CD4-positive, alpha-beta T cell treated with Interleukin-2 at 100 ng/mL for 4 hours (primary cell): ENCODE data around the gene MPPED2.

ENCODE experiments used
- DNase-seq: peaks from one replicate; pipeline ENCODE4 v3.0.0-alpha.2; 2020; ENCODE audit warnings: low spot score

Gene MPPED2

GRCh38 chr11:30526558-30526957 is 59.6 kb downstream of the MPPED2 start:
- DNase-seq: no peak

- no peak for DNase-seq
Measured at GRCh38 chr11:30522536-30523243, 63.5 kb downstream of the MPPED2 start.

GRCh38 chr11:30521297-30522071 is 64.7 kb downstream of the MPPED2 start:
- DNase-seq: no peak

GRCh38 chr11:30513087-30513486 is 73.1 kb downstream of the MPPED2 start:
- no peak for DNase-seq

- DNase-seq: no peak
Measured at GRCh38 chr11:30511408-30511807, 74.7 kb downstream of the MPPED2 start.

GRCh38 chr11:30510750-30511149 is 75.4 kb downstream of the MPPED2 start:
- no peak for DNase-seq

- DNase-seq: no peak
Measured at GRCh38 chr11:30509364-30509763, 76.8 kb downstream of the MPPED2 start.

GRCh38 chr11:30508594-30508993 is 77.6 kb downstream of the MPPED2 start:
- DNase-seq: no peak

- no peak for DNase-seq
Measured at GRCh38 chr11:30505603-30506002, 80.5 kb downstream of the MPPED2 start.

GRCh38 chr11:30504468-30504867 is 81.7 kb downstream of the MPPED2 start:
- no peak for DNase-seq

- DNase-seq: no peak
Measured at GRCh38 chr11:30503156-30503555, 83.0 kb downstream of the MPPED2 start.

- no peak for DNase-seq
Measured at GRCh38 chr11:30502305-30502704, 83.8 kb downstream of the MPPED2 start.

GRCh38 chr11:30501744-30502143 is 84.4 kb downstream of the MPPED2 start:
- DNase-seq: no peak

GRCh38 chr11:30499940-30500339 is 86.2 kb downstream of the MPPED2 start:
- DNase-seq: no peak

- DNase-seq: no peak
Measured at GRCh38 chr11:30497600-30497999, 88.6 kb downstream of the MPPED2 start.

- no peak for DNase-seq
Measured at GRCh38 chr11:30496935-30497334, 89.2 kb downstream of the MPPED2 start.

GRCh38 chr11:30495437-30495836 is 90.7 kb downstream of the MPPED2 start:
- DNase-seq: no peak

GRCh38 chr11:30489511-30489910 is 96.6 kb downstream of the MPPED2 start:
- DNase-seq: no peak

- DNase-seq: no peak
Measured at GRCh38 chr11:30489076-30489475, 97.1 kb downstream of the MPPED2 start.

GRCh38 chr11:30488304-30488998 is 97.7 kb downstream of the MPPED2 start:
- no peak for DNase-seq

GRCh38 chr11:30487200-30487898 is 98.8 kb downstream of the MPPED2 start:
- DNase-seq: no peak

- no peak for DNase-seq
Measured at GRCh38 chr11:30485756-30486155, 100.4 kb downstream of the MPPED2 start.
